Activated CD8-positive, alpha-beta memory T cell treated with anti-CD3 and anti-CD28 coated beads, Interleukin-2, amount 10 ng/mL, durations not matched to agents 7 days and 5 days (primary cell): ENCODE measurements around the gene ABI2. TPM values are rescaled to one million over a fixed set of nuclear protein-coding genes. Genes with fewer than 3 reads are reported as not detected.
"Not testable (repeated sequence)": the region's sequence is repeated elsewhere in the genome, so short reads cannot be mapped to it uniquely, and the experiment has no call there.

Source experiments
- ATAC-seq: fragments of 150-1000 bp; cut with Tn5 transposase; one replicate; pipeline ENCODE4 v1.10.0; 2021; ENCODE audit warnings: moderate library complexity
- CTCF ChIA-PET: fragments of 350-600 bp; sonication (Branson Sonifier 250); formaldehyde crosslinking; loops from one replicate; lab custom pipeline; 2021; ENCODE audit warnings: antibody characterized with exemption; lab: Charles Lee
- DNase-seq: peaks from one replicate; pipeline ENCODE4 v3.0.0-alpha.2; 2020
- H3K27ac Mint-ChIP-seq: one replicate; pipeline ENCODE4 v1.8.0; 2021; ENCODE audit warnings: mild to moderate bottlenecking, mixed read lengths
- H3K27me3 Mint-ChIP-seq: one replicate; pipeline ENCODE4 v1.8.0; 2021; ENCODE audit warnings: mixed read lengths
- H3K36me3 Mint-ChIP-seq: one replicate; pipeline ENCODE4 v1.8.0; 2021; ENCODE audit warnings: mild to moderate bottlenecking, mixed read lengths
- H3K4me1 Mint-ChIP-seq: one replicate; pipeline ENCODE4 v1.8.0; 2021; ENCODE audit warnings: mixed read lengths
- H3K4me3 Mint-ChIP-seq: one replicate; pipeline ENCODE4 v1.8.0; 2021; ENCODE audit warnings: mild to moderate bottlenecking, moderate library complexity, mixed read lengths
- H3K9me3 Mint-ChIP-seq: one replicate; pipeline ENCODE4 v1.8.0; 2022; ENCODE audit warnings: low read depth, mixed read lengths
- total RNA-seq, 2 experiments: library from RNA; stranded (reverse); gene quantifications; one replicate each; pipeline ENCODE4 v1.2.3, GENCODE V29; 2021

The ABI2 gene
- total RNA-seq, 2 experiments from 2014 or later = 39.4 to 43.9 TPM

GRCh38 chr2:203340791-203341487 lies 12.7 kb downstream of the ABI2 start:
- Mint-ChIP-seq H3K4me1 (peaks cover 4% of the 10 kb centered on the region), H3K36me3 (peaks cover 5% of the 10 kb centered on the region), H3K9me3 (no peaks in the 10 kb centered on the region), H3K27ac (no peak overlapping the region), H3K27me3 (no peaks in the 10 kb centered on the region), H3K4me3 (no peak overlapping the region)
- no peak for ATAC-seq
- CTCF ChIA-PET = no interaction called here
- DNase-seq = no peak

DNA sequence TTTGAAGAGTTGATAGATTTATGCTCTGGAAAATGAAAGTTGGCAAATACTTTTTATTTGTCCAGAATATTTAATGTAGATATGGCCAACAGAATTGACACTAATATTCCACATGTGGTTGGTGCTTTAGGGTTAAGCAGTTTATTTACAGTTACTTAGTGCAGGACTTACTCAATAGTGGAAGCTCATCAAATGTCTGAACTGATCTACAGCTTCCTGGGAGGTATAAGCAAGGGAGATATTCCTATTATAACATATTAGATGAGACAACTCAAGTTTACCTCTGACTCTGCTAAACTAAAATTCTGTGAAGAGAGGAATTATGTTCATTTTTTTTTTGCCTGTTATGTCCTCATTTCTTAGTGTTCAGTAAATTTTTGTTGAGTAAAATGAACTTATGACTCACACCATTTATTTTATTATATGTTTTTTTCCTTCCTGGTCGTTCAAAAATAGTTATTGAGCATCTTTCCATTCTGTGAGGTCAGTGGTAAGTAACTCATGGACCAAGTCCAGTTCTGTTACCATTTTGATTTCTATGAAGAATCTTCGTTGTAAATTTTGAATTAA lies 13.6 kb downstream of the ABI2 start:
- ATAC-seq (no peak), DNase-seq (no peak)
- peaks cover 4% of the 10 kb centered on the region for H3K36me3 Mint-ChIP-seq
- CTCF ChIA-PET = no interaction called here
- H3K27ac Mint-ChIP-seq = no peak overlapping the region
- H3K9me3 Mint-ChIP-seq = no peaks in the 10 kb centered on the region
- H3K4me1 Mint-ChIP-seq = peaks cover 4% of the 10 kb centered on the region
- H3K4me3 Mint-ChIP-seq = no peak overlapping the region
- H3K27me3 Mint-ChIP-seq = no peaks in the 10 kb centered on the region

DNA sequence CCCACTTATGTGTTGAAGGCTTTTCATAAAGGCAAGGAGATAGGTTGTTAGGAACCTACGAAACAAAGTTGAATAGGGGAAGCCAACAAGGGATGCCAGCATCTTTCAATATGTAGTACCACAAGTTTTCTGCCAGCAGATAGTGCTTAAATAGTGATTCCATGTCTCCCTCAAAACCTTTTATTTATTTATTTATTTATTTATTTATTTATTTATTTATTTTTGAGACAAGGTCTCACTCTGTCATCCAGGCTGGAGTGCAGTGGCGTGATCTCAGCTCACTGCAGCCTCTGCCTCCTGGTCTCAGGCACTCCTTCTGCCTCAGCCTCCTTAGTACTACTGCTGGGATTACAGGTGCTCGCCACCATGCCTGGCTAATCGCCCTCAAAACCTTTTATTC lies 14.2 kb downstream of the ABI2 start:
- H3K36me3 Mint-ChIP-seq, H3K4me1 Mint-ChIP-seq, ATAC-seq, CTCF ChIA-PET, H3K4me3 Mint-ChIP-seq, H3K27ac Mint-ChIP-seq, DNase-seq, H3K27me3 Mint-ChIP-seq, H3K9me3 Mint-ChIP-seq: not testable (repeated sequence)

DNA sequence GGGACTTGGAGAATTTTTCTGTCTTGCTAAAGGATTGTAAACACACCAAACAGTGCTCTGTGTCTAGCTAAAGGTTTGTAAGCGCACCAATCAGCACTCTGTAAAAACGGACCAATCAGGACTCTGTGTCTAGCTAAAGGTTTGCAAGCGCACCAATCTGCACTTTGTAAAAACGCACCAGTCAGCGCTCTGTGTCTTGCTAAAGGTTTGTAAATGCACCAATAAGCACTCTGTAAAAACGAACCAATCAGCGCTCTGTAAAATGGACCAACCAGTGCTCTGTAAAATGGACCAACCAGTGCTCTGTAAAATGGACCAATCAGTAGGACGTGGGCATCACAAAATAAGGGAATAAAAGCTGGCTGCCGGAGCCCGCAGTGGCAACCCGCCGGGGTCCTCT lies 16.5 kb downstream of the ABI2 start:
- Mint-ChIP-seq H3K27me3 (no peaks in the 10 kb centered on the region), H3K4me1 (peaks cover 4% of the 10 kb centered on the region), H3K27ac (no peak overlapping the region), H3K4me3 (no peak overlapping the region), H3K36me3 (peaks cover 3% of the 10 kb centered on the region), H3K9me3 (no peaks in the 10 kb centered on the region)
- no peak for ATAC-seq
- DNase-seq = no peak
- CTCF ChIA-PET = no interaction called here

- no peaks in the 10 kb centered on the region for H3K4me1 Mint-ChIP-seq
- no peak for DNase-seq
- CTCF ChIA-PET = no interaction called here
Observed at GRCh38 chr2:203346612-203347011, 18.4 kb downstream of the ABI2 start.

DNA sequence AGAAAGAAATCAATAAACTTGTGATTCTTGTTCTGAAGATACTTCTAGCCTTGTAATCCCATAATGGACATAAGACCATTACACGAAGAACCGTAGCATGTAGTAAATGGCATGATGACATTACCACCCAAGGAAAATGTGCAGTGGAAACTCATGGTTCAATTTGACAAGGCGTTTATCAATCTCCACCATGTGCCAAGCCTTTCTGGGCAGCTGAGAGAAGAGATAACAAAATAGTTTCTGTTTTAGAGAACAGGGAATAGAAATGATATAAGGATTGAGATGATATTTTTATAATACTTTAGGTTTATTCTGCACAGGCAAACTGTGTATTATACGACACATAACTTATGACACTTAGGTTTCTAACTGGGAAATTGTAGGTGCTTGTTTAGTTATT lies 19.2 kb downstream of the ABI2 start:
- Mint-ChIP-seq H3K9me3 (no peaks in the 10 kb centered on the region), H3K36me3 (peaks cover 3% of the 10 kb centered on the region), H3K27ac (no peak overlapping the region), H3K4me3 (no peak overlapping the region), H3K4me1 (no peaks in the 10 kb centered on the region), H3K27me3 (no peaks in the 10 kb centered on the region)
- CTCF ChIA-PET = no interaction called here
- DNase-seq = no peak
- ATAC-seq = no peak

More at GRCh38 chr2:203346612-203347011, 18.4 kb downstream of the ABI2 start:
- Mint-ChIP-seq H3K36me3 (peaks cover 3% of the 10 kb centered on the region), H3K27me3 (no peaks in the 10 kb centered on the region), H3K4me3 (no peak overlapping the region), H3K9me3 (no peaks in the 10 kb centered on the region), H3K27ac (no peak overlapping the region)
- no peak for ATAC-seq

DNA sequence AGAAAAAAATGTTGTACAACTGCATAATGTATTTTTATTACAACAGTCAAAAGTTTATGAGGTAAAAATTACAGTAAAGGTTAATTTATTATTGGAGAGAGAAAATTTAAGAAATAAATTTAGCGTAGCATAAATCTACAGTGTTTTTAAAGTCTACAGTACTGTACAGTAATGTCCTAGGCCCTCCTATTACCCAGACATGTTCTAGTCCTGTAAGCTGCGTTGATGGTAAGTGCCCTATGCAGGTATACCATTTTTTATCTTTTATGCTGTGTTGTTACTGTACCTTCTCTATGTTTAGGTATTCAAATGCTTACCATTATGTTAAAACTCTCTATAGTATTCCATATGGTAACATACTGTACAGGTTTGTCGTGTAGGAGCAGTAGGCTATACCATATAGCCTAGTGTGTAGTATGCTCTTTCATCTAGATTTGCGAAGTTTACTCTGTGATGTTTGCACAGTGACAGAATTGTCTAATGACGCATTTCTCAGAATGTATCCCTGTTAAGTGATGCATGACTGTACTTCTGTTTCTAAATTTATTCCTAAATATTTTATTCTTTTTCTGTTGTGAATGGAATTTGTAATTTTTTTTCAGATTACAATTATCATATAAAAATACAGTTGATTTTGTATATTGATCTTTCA lies 24.5 kb downstream of the ABI2 start:
- DNase-seq (no peak), ATAC-seq (no peak)
- no peaks in the 10 kb centered on the region for H3K36me3 Mint-ChIP-seq
- no peak overlapping the region for H3K27ac Mint-ChIP-seq
- no peaks in the 10 kb centered on the region for H3K4me1 Mint-ChIP-seq
- no peaks in the 10 kb centered on the region for H3K9me3 Mint-ChIP-seq
- no peak overlapping the region for H3K4me3 Mint-ChIP-seq
- CTCF ChIA-PET = no interaction called here
- H3K27me3 Mint-ChIP-seq = no peaks in the 10 kb centered on the region

GRCh38 chr2:203354966-203355365 lies 26.8 kb downstream of the ABI2 start:
- ATAC-seq (no peak), DNase-seq (no peak)
- Mint-ChIP-seq H3K4me1 (no peaks in the 10 kb centered on the region), H3K27ac (no peak overlapping the region), H3K36me3 (peaks cover 8% of the 10 kb centered on the region), H3K4me3 (no peak overlapping the region), H3K9me3 (no peaks in the 10 kb centered on the region), H3K27me3 (no peaks in the 10 kb centered on the region)
- CTCF ChIA-PET = interaction anchor here (0.7 kb wide), 1 partner anchor 704 kb away, joined by 3 read pairs; no protein-coding TSS in a partner anchor

DNA sequence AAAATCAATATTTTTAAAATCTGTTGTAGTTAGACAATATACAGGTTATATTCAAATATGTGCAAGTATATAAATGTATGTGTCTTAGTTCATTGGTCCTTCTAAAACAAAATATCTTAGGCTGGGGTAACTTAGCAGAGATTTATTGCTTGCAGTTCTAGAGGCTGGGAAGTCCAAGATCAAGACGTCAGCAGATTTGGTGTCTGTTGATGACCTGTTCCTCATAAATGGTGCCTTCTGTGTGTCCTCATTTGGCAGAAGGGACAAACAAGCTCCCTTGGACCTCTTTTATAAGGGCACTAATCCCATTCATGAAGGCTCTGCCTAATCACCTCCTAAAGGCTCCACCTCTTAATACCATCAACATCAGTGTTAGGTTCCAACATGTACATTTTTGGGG lies 31.3 kb downstream of the ABI2 start:
- Mint-ChIP-seq H3K36me3 (peaks cover 8% of the 10 kb centered on the region), H3K4me3 (no peak overlapping the region), H3K4me1 (no peaks in the 10 kb centered on the region), H3K27ac (no peak overlapping the region), H3K9me3 (no peaks in the 10 kb centered on the region), H3K27me3 (no peaks in the 10 kb centered on the region)
- CTCF ChIA-PET = no interaction called here
- DNase-seq (no peak), ATAC-seq (no peak)

GRCh38 chr2:203360833-203361430 lies 32.7 kb downstream of the ABI2 start:
- H3K4me3 Mint-ChIP-seq = no peak overlapping the region

DNA sequence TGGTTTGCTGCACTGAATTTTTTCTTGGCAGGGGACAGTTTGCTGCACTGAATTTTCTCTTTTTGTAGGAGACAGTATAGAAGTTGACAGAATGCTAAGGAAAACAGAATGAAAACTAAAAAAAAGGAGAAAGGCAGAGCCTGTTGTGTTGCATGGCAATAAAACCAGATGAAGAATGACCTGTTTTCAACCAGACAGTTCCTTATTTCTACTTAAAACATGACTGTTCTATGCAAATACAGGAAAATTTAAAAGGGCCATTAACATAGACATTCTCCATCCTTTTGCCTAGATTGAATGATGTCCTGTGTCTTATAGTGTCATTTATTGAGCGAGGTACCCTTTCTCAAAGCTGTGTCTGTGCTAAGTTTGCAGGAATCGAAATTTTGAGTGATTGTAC lies 33.3 kb downstream of the ABI2 start:
- CTCF ChIA-PET = no interaction called here
- DNase-seq (no peak), ATAC-seq (no peak)
- no peak overlapping the region for H3K4me3 Mint-ChIP-seq
- peaks cover 11% of the 10 kb centered on the region for H3K36me3 Mint-ChIP-seq
- H3K27me3 Mint-ChIP-seq = no peaks in the 10 kb centered on the region
- no peak overlapping the region for H3K27ac Mint-ChIP-seq
- H3K4me1 Mint-ChIP-seq = no peaks in the 10 kb centered on the region
- no peaks in the 10 kb centered on the region for H3K9me3 Mint-ChIP-seq

More at GRCh38 chr2:203360833-203361430, 32.7 kb downstream of the ABI2 start:
- ATAC-seq (no peak), DNase-seq (no peak)
- H3K4me1 Mint-ChIP-seq = no peaks in the 10 kb centered on the region
- H3K27ac Mint-ChIP-seq = no peak overlapping the region
- H3K36me3 Mint-ChIP-seq = peaks cover 8% of the 10 kb centered on the region
- no peaks in the 10 kb centered on the region for H3K9me3 Mint-ChIP-seq
- CTCF ChIA-PET = no interaction called here
- no peaks in the 10 kb centered on the region for H3K27me3 Mint-ChIP-seq

DNA sequence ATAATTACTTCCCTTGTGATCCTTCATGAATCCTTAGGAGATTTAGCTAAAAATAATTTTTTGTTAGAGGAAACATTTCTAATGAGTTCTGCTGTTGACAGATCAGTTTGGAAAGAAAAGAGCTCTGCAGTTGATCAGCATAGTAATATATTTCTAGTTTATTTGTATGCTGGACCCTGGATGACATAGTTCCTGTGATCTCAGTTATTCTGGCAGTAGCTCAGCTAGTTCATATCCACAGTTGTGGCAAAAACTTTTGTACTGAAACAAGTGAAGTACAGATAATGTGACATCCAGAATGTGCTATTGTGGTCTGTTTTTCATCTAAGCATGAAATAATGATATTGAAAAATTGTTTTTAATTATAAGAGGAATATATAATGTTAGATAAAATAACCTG lies 33.7 kb downstream of the ABI2 start:
- Mint-ChIP-seq H3K27me3 (no peaks in the 10 kb centered on the region), H3K36me3 (peaks cover 14% of the 10 kb centered on the region), H3K9me3 (no peaks in the 10 kb centered on the region), H3K4me3 (no peak overlapping the region), H3K27ac (no peak overlapping the region), H3K4me1 (no peaks in the 10 kb centered on the region)
- DNase-seq (no peak), ATAC-seq (no peak)
- CTCF ChIA-PET = no interaction called here

GRCh38 chr2:203366639-203367466 lies 38.7 kb downstream of the ABI2 start:
- DNase-seq (no peak), ATAC-seq (no peak)
- CTCF ChIA-PET = no interaction called here
- Mint-ChIP-seq H3K9me3 (no peaks in the 10 kb centered on the region), H3K4me1 (no peaks in the 10 kb centered on the region), H3K4me3 (no peak overlapping the region), H3K36me3 (peaks cover 13% of the 10 kb centered on the region), H3K27ac (no peak overlapping the region), H3K27me3 (no peaks in the 10 kb centered on the region)
